GM18951 (cell line): ENCODE measurements around the gene SMARCB1.
A peak's percentile ranks its signal among the peaks of the same experiment; 100 is the strongest.

Experiments
- POLR2A ChIP-seq: IDR thresholded peaks from 4 replicates; pipeline ENCODE4 v1.6.1; 2011; ENCODE audit warnings: mild to moderate bottlenecking; ENCODE audit not compliant: insufficient read length, insufficient read depth; ENCODE audit errors: extremely low read depth
- in situ Hi-C: fragments of 300-500 bp; cut with MboI; formaldehyde crosslinking; loops from one replicate; pipeline ENCODE4 v1.12.0; 2022; ENCODE audit warnings: low sequenced_read_pairs, mixed read lengths, inconsistent platforms; ENCODE audit not compliant: unreplicated experiment

SMARCB1 gene

GRCh38 chr22:23827351-23827995 is 40.7 kb downstream of the SMARCB1 start:
- in situ Hi-C loops: no loop called here

GRCh38 chr22:23828800-23829680 is 42.3 kb downstream of the SMARCB1 start:
- in situ Hi-C loops: no loop called here
- no peak for TF ChIP-seq POLR2A

More at GRCh38 chr22:23827351-23827995, 40.7 kb downstream of the SMARCB1 start:
- TF ChIP-seq POLR2A: no peak

- no peak for TF ChIP-seq POLR2A
- in situ Hi-C loops: loop anchor here (10.0 kb wide), 1 partner anchor 55 kb away; the partner anchor contains the start of gene MMP11
Observed at GRCh38 chr22:23829845-23830372, 43.1 kb downstream of the SMARCB1 start.

- no peak for TF ChIP-seq POLR2A
- in situ Hi-C loops: loop anchor here (10.0 kb wide), 1 partner anchor 56 kb away; the partner anchor contains the start of gene MMP11
Observed at GRCh38 chr22:23831261-23831660, 44.5 kb downstream of the SMARCB1 start.

- in situ Hi-C loops: loop anchor here (10.0 kb wide), 1 partner anchor 57 kb away; the partner anchor contains the start of gene MMP11
- TF ChIP-seq POLR2A: no peak
Observed at GRCh38 chr22:23831781-23832180, 45.0 kb downstream of the SMARCB1 start.

GRCh38 chr22:23832226-23833016 is 45.7 kb downstream of the SMARCB1 start:
- no peak for TF ChIP-seq POLR2A
- in situ Hi-C loops: loop anchor here (10.0 kb wide), 1 partner anchor 58 kb away; the partner anchor contains the start of gene MMP11

DNA sequence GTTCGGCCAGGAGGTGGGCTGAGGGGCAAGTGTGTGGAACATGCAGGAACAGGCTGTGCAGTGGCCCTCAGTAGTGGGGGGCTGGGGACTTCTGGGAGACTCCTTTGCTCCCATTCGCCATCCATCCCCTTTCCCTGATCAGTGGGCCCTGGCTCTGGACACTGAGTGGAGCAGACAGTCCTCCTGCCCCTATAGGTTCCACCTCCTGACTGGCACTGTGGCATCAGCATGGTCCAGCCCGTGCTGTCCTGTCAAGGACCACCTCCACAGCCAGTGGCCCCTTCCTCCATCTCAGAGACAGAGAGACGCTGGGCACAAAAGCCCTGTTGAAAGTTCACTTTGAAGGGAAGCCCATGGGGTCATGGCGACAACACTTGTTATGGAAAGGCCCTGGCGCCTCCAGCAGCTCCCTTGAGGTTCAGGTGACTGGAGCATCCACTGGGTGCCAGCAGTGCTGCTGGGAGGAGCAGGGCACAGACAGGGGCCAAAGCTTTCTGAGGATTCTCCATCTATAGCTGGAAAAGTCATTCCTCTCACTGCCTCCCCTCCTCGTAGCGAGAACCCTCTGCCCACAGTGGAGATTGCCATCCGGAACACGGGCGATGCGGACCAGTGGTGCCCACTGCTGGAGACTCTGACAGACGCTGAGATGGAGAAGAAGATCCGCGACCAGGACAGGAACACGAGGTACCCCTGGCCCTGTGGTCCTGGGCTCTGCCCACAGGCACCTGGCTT is 46.4 kb downstream of the SMARCB1 start:
- in situ Hi-C loops: loop anchor here (10.0 kb wide), 1 partner anchor 58 kb away; the partner anchor contains the start of gene MMP11
- no peak for TF ChIP-seq POLR2A

- no peak for TF ChIP-seq POLR2A
Observed at GRCh38 chr22:23833911-23834317, 47.1 kb downstream of the SMARCB1 start.

GRCh38 chr22:23834406-23834792 is 47.6 kb downstream of the SMARCB1 start:
- no peak for TF ChIP-seq POLR2A
- in situ Hi-C loops: loop anchor here (10.0 kb wide), 1 partner anchor 60 kb away; the partner anchor contains the start of gene MMP11

More at GRCh38 chr22:23833911-23834317, 47.1 kb downstream of the SMARCB1 start:
- in situ Hi-C loops: loop anchor here (10.0 kb wide), 1 partner anchor 59 kb away; the partner anchor contains the start of gene MMP11

- in situ Hi-C loops: loop anchor here (10.0 kb wide), 1 partner anchor 60 kb away; the partner anchor contains the start of gene MMP11
- TF ChIP-seq POLR2A: peak; percentile 1
Observed at GRCh38 chr22:23834793-23835483, 48.2 kb downstream of the SMARCB1 start.

DNA sequence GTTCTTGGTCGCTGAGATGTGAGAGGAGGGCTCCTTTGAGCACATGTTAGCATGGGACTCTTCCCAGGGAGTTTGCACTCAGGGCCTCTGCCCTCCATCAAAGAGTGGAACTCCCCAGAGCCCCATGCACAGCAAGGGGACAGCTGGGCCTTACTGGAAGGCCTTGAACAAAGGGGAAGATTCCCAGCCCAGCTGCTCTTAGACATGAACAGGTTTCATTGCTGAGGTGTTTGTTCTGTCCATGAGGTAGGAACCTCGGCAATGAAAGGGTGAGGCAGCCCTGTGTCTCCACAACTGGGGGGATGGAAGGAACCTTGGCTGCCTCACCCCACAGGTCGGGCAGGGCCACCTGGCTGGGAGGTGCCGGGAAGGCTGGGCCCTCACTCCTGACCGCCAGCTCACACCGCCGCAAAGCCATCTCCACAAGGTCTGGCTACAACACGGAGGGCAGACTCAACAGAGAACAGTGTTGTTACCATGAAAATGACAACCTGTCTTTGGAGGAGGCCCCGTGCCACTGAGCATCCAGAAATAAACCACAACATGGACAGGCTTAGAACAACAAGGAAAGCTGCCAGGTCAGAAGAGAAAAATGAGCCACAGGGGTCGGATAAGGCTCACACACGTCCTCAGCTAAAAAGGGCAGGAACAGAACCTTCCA is 48.8 kb downstream of the SMARCB1 start:
- in situ Hi-C loops: loop anchor here (10.0 kb wide), 1 partner anchor 61 kb away; the partner anchor contains the start of gene MMP11
- TF ChIP-seq POLR2A: no peak
